Glutamatergic neuron (in vitro differentiated cells): ENCODE results near the gene B3GALT4. TPM values are rescaled to one million over a fixed set of nuclear protein-coding genes. Genes with fewer than 3 reads are reported as not detected.

ENCODE experiments used
- DNase-seq: peaks from one replicate; pipeline ENCODE4 v3.0.0; 2022
- H3K27ac Mint-ChIP-seq: one replicate; pipeline ENCODE4 v1.8.0; 2020; ENCODE audit warnings: mild to moderate bottlenecking, mixed read lengths, inconsistent platforms; ENCODE audit not compliant: unreplicated experiment
- H3K27me3 Mint-ChIP-seq: one replicate; pipeline ENCODE4 v1.8.0; 2020; ENCODE audit warnings: mild to moderate bottlenecking, moderate library complexity, mixed read lengths, inconsistent platforms; ENCODE audit not compliant: unreplicated experiment
- H3K36me3 Mint-ChIP-seq: one replicate; pipeline ENCODE4 v1.8.0; 2020; ENCODE audit warnings: mild to moderate bottlenecking, mixed read lengths, inconsistent platforms; ENCODE audit not compliant: unreplicated experiment
- H3K4me1 Mint-ChIP-seq: one replicate; pipeline ENCODE4 v1.8.0; 2020; ENCODE audit warnings: mild to moderate bottlenecking, low read depth, mixed read lengths, inconsistent platforms; ENCODE audit not compliant: unreplicated experiment
- H3K4me3 Mint-ChIP-seq: one replicate; pipeline ENCODE4 v1.8.0; 2020; ENCODE audit warnings: mild to moderate bottlenecking, mixed read lengths, inconsistent platforms; ENCODE audit not compliant: unreplicated experiment
- H3K9me3 Mint-ChIP-seq: one replicate; pipeline ENCODE4 v1.8.0; 2020; ENCODE audit warnings: mild to moderate bottlenecking, moderate library complexity, mixed read lengths, inconsistent platforms; ENCODE audit not compliant: unreplicated experiment
- CTCF ChIP-seq: fragments of 200-600 bp; sonication (generic); IDR thresholded peaks from one replicate; pipeline ENCODE4 v1.5.0; 2021; ENCODE audit not compliant: partially characterized antibody, unreplicated experiment
- total RNA-seq: library from RNA; stranded (reverse); fragmentation: NEBNext Ultra II Directional; extraction: Animal tissue kit (Norgen Biotek cat#: 25700); gene quantifications from one replicate; pipeline ENCODE4 v1.2.1, GENCODE V29; 2021; ENCODE audit not compliant: unreplicated experiment

B3GALT4 gene
- total RNA-seq, 1 donor from 2014 or later = 8.6 TPM

- peak within 1 kb of the TSS; percentile 91 for H3K4me3 Mint-ChIP-seq
- H3K4me1 Mint-ChIP-seq = peaks cover 15% of the 10 kb centered on the region
- H3K36me3 Mint-ChIP-seq = no peaks in the 10 kb centered on the region
- peak within 1 kb of the TSS; percentile 72 for H3K27ac Mint-ChIP-seq
- no peaks in the 10 kb centered on the region for H3K9me3 Mint-ChIP-seq
- TF ChIP-seq CTCF = no peak
- DNase-seq = peak; percentile 65
- peaks cover 8% of the 10 kb centered on the region for H3K27me3 Mint-ChIP-seq
Observed at GRCh38 chr6:33288921-33289783, 12.2 kb downstream of the B3GALT4 start, which contains the start of the genes PFDN6 and WDR46. PFDN6 (plus strand) TSS chr6:33289601; CDS start chr6:33289857, 256 bp downstream. WDR46 (minus strand) TSS chr6:33289239; CDS start chr6:33289170, 69 bp downstream.

- H3K9me3 Mint-ChIP-seq = no peaks in the 10 kb centered on the region
- no peak for TF ChIP-seq CTCF
- peak overlapping the region; percentile 91 for H3K4me3 Mint-ChIP-seq
- peaks cover 15% of the 10 kb centered on the region for H3K4me1 Mint-ChIP-seq
- H3K27me3 Mint-ChIP-seq = peaks cover 8% of the 10 kb centered on the region
- H3K36me3 Mint-ChIP-seq = no peaks in the 10 kb centered on the region
- no peak for DNase-seq
- peak overlapping the region; percentile 6 for H3K27ac Mint-ChIP-seq
Observed at GRCh38 chr6:33289784-33290315, 12.9 kb downstream of the B3GALT4 start.

- TF ChIP-seq CTCF = no peak
- H3K4me3 Mint-ChIP-seq = peak overlapping the region; percentile 91
- H3K36me3 Mint-ChIP-seq = no peaks in the 10 kb centered on the region
- peaks cover 15% of the 10 kb centered on the region for H3K4me1 Mint-ChIP-seq
- no peak for DNase-seq
- H3K27me3 Mint-ChIP-seq = peaks cover 8% of the 10 kb centered on the region
- peak overlapping the region; percentile 6 for H3K27ac Mint-ChIP-seq
- H3K9me3 Mint-ChIP-seq = no peaks in the 10 kb centered on the region
Observed at GRCh38 chr6:33290459-33290858, 13.5 kb downstream of the B3GALT4 start.

GRCh38 chr6:33292996-33293682, 16.2 kb downstream of the B3GALT4 start:
- no peak for TF ChIP-seq CTCF
- Mint-ChIP-seq H3K4me3 (no peak overlapping the region), H3K36me3 (no peaks in the 10 kb centered on the region), H3K9me3 (no peaks in the 10 kb centered on the region), H3K27ac (peak overlapping the region; percentile 52), H3K27me3 (peaks cover 15% of the 10 kb centered on the region), H3K4me1 (peaks cover 11% of the 10 kb centered on the region)
- DNase-seq = no peak
